ENCODE measurements around the gene ZMIZ2. TPM values are rescaled to one million over a fixed set of nuclear protein-coding genes. Genes with fewer than 3 reads are reported as not detected.

Gene ZMIZ2
- polyA plus RNA-seq, 3 donors: 1.9 to 72.8 (median 3.3) TPM

DNA sequence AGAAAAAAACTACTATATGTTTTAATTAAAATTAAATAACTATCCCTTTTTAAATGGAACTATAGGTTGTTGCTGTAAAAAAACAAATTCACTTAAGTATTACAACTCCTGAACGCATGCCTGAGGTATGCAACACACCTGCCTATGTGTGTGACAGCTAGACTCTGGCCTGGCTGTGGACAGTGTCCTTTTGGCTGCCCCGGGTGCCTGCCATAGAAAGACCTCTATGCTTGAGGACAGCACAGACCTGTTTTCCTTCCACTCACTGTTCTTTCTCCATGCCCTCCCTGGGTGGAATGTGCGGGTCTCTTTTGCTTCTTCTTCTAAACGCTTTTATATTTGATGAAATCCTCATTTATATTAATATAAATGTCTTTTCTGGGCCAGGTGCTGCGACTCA is 41.3 kb downstream of the ZMIZ2 start:
- Histone ChIP-seq H3K4me1 (ENCODE audit: control insufficient read depth in 1 of 2, insufficient read depth in 2 of 2, low read length in 2 of 2) (no peaks in the 10 kb centered on the region), H3K27me3 (ENCODE audit: control insufficient read depth in 2 of 2, insufficient read depth in 2 of 2, low read length in 2 of 2) (no peaks in the 10 kb centered on the region), H3K36me3 (replicated peaks in 1 of 2; ENCODE audit: control insufficient read depth in 1 of 2, insufficient read depth in 2 of 2, low read length in 2 of 2) (no peaks in the 10 kb centered on the region), H3K9me3 (replicated peaks in 1 of 2; ENCODE audit: control insufficient read depth in 1 of 2, insufficient read depth in 1 of 2, low read length in 2 of 2) (no peaks in the 10 kb centered on the region), H3K79me2 (ENCODE audit: insufficient read depth, low read length) (no peaks in the 10 kb centered on the region), H3K4me3 (replicated peaks in 1 of 3; ENCODE audit: low read depth in 2 of 3, low read length in 3 of 3) (no peak overlapping the region), H4K20me1 (ENCODE audit: insufficient read depth, low read length) (no peaks in the 10 kb centered on the region), H3K27ac (ENCODE audit: low read depth in 1 of 2, low read length in 2 of 2) (no peak overlapping the region), H2AFZ (ENCODE audit: insufficient read depth, low read depth, low read length, poor library complexity, severe bottlenecking) (no peak overlapping the region), H3K9ac (ENCODE audit: insufficient read depth, low read length, poor library complexity, severe bottlenecking) (no peak overlapping the region), H3K4me2 (replicated peaks; ENCODE audit: extremely low read depth, low read length, poor library complexity, severe bottlenecking) (no peak overlapping the region)
- Mint-ChIP-seq H3K36me3 (no peaks in the 10 kb centered on the region), H3K27ac (no peak overlapping the region), H3K9me3 (no peaks in the 10 kb centered on the region), H3K4me1 (no peaks in the 10 kb centered on the region), H3K27me3 (ENCODE audit: low read depth in 3 of 3) (peaks cover 0 to 1% (median 0%) of the 10 kb centered on the region in 3 donors), H3K4me3 (no peak overlapping the region)
- TF ChIP-seq CTCF (IDR thresholded peaks at IDR 0.05): no peak
- 100% methylated on average over 1 of the region's 5 CpGs for WGBS (ENCODE audit: insufficient coverage)
- intact Hi-C loops (cut with micrococcal nuclease): no loop called here
- DNase-seq: no peak

- intact Hi-C loops (cut with micrococcal nuclease): no loop called here
- H4K20me1 ChIP-seq (ENCODE audit: insufficient read depth, low read length): no peaks in the 10 kb centered on the region
- no peak for DNase-seq
- no peaks in the 10 kb centered on the region for H3K27me3 ChIP-seq (ENCODE audit: control insufficient read depth in 2 of 2, insufficient read depth in 2 of 2, low read length in 2 of 2)
- no peaks in the 10 kb centered on the region for H3K36me3 ChIP-seq (replicated peaks in 1 of 2; ENCODE audit: control insufficient read depth in 1 of 2, insufficient read depth in 2 of 2, low read length in 2 of 2)
- Mint-ChIP-seq H3K36me3 (no peaks in the 10 kb centered on the region), H3K4me3 (no peak overlapping the region), H3K4me1 (peaks cover 3% of the 10 kb centered on the region), H3K27ac (no peak overlapping the region), H3K9me3 (no peaks in the 10 kb centered on the region), H3K27me3 (ENCODE audit: low read depth in 3 of 3) (peaks cover 0 to 1% (median 0%) of the 10 kb centered on the region in 3 donors)
- H3K79me2 ChIP-seq (ENCODE audit: insufficient read depth, low read length): peaks cover 11% of the 10 kb centered on the region
- H3K27ac ChIP-seq (ENCODE audit: low read depth in 1 of 2, low read length in 2 of 2): no peak overlapping the region
- no peaks in the 10 kb centered on the region for H3K9me3 ChIP-seq (replicated peaks in 1 of 2; ENCODE audit: control insufficient read depth in 1 of 2, insufficient read depth in 1 of 2, low read length in 2 of 2)
- H3K4me1 ChIP-seq (ENCODE audit: control insufficient read depth in 1 of 2, insufficient read depth in 2 of 2, low read length in 2 of 2): peaks cover 8 to 9% of the 10 kb centered on the region in 2 donors
- H3K4me3 ChIP-seq (replicated peaks in 1 of 3; ENCODE audit: low read depth in 2 of 3, low read length in 3 of 3): no peak overlapping the region
- H3K9ac ChIP-seq (ENCODE audit: insufficient read depth, low read length, poor library complexity, severe bottlenecking): no peak overlapping the region
- H3K4me2 ChIP-seq (replicated peaks; ENCODE audit: extremely low read depth, low read length, poor library complexity, severe bottlenecking): no peak overlapping the region
- no peak overlapping the region for H2AFZ ChIP-seq (ENCODE audit: insufficient read depth, low read depth, low read length, poor library complexity, severe bottlenecking)
- 100% methylated on average over 1 of the region's 8 CpGs for WGBS (ENCODE audit: insufficient coverage)
- TF ChIP-seq CTCF (IDR thresholded peaks at IDR 0.05): no peak
These were observed 42.9 kb downstream of the ZMIZ2 start for GRCh38 chr7:44791278-44792219.
